ENCODE results near the gene PLD4.
"Not testable (repeated sequence)": the region's sequence is repeated elsewhere in the genome, so short reads cannot be mapped to it uniquely, and the experiment has no call there.

PLD4 gene

DNA sequence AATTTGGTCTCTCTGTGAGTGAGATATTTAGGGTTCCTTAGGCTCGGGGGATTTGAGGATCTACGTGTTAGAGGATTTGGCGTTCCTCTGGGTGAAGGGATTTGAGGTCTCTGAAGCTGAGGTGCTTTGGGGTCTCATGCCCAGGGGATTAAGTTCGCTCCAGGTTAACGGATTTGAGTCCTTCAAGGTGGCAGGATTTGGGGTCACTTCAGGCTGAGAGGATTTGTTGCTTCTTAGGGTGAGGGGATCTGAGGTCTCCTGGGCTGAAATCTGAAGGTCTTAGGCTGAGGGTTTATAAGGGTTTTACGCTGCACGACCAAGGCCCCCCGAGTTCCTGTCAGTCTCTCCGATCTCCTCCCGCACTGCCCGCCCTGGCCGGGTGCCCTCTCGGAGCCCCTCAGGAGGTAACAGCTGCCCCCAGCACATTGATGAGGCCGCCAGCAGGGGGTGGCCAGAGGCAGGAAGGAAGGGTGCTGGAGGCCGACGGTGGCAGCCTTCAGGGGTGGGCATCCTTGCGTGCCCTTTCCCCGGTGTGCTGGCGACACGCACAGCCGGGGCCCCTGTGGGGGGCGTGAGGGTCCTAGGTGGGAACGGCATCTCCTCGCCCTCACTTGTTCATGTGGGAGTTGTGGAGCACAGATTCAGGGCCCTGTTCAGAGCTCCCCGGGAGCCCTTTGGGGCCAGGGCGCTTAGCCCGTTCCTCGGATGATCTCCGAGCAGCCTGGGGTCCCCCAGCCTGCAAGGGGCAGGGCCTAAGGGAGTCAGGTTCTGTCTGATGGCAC, 45.3 kb upstream of the PLD4 start:
- H3K9ac ChIP-seq, result no peak overlapping the region
- H3K27me3 ChIP-seq, result peaks cover 0 to 8% (median 0%) of the 10 kb centered on the region in 11 experiments; a peak in 4 of 22 replicates
- no peak overlapping the region for H3K27ac ChIP-seq
- no peak for TF ChIP-seq Cebpa-rat (IDR thresholded peaks at IDR 0.05)
- no peaks in the 10 kb centered on the region for H3K9me3 ChIP-seq (replicated peaks in 1 of 11)
- peaks cover 0 to 48% (median 29%) of the 10 kb centered on the region in 10 experiments; a peak in 17 of 20 replicates for H3K4me1 ChIP-seq
- H3K4me3 ChIP-seq, result no peak overlapping the region
- peak overlapping the region in 3 of 11 experiments; percentile 6 to 31 (median 21); a peak in 3 of 22 replicates for H3K4me2 ChIP-seq
- peaks cover 0 to 37% (median 0%) of the 10 kb centered on the region in 11 experiments; a peak in 3 of 22 replicates for H3K36me3 ChIP-seq
- peaks cover 0 to 93% (median 7%) of the 10 kb centered on the region in 11 experiments; a peak in 13 of 22 replicates for H4K20me1 ChIP-seq

DNA sequence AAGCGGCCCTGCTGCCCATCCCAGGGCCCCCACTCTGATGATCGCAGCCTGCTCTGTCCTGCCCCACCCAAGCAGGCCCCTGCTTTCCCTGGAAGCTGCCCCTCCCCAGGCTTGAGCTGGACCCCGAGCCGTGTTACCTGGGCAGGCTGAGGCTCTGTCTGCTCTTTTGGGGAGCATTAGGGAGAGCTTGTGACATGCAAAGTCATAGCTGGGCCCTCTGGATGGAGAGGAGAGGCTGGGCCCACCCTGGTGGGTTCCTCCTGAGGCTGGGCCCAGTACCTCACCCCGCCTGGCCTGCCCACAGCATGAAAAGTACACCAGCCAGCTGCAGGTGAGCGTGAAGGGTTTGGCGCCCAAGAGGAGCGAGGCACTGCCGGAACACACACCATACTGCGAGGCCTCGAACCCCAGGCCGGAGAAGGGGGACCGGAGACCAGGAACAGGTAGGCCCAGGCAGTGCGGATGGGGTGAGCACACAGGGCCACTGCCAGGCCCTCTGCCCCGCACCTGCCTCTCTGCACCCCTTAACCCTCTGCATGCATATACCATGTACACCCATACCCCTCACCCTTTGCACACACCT, 44.6 kb upstream of the PLD4 start:
- H3K9me3 ChIP-seq (replicated peaks in 1 of 11), result no peaks in the 10 kb centered on the region
- peak overlapping the region in 2 of 11 experiments; percentile 6 to 21; a peak in 1 of 22 replicates for H3K4me2 ChIP-seq
- H3K4me1 ChIP-seq, result peaks cover 0 to 49% (median 29%) of the 10 kb centered on the region in 10 experiments; a peak in 17 of 20 replicates
- peaks cover 0 to 37% (median 0%) of the 10 kb centered on the region in 11 experiments; a peak in 3 of 22 replicates for H3K36me3 ChIP-seq
- peaks cover 0 to 88% (median 6%) of the 10 kb centered on the region in 11 experiments; a peak in 12 of 22 replicates for H4K20me1 ChIP-seq
- no peak overlapping the region for H3K27ac ChIP-seq
- no peak overlapping the region for H3K9ac ChIP-seq
- peaks cover 0 to 9% (median 2%) of the 10 kb centered on the region in 11 experiments; a peak in 12 of 22 replicates for H3K27me3 ChIP-seq
- no peak for TF ChIP-seq Cebpa-rat (IDR thresholded peaks at IDR 0.05)
- H3K4me3 ChIP-seq, result no peak overlapping the region

DNA sequence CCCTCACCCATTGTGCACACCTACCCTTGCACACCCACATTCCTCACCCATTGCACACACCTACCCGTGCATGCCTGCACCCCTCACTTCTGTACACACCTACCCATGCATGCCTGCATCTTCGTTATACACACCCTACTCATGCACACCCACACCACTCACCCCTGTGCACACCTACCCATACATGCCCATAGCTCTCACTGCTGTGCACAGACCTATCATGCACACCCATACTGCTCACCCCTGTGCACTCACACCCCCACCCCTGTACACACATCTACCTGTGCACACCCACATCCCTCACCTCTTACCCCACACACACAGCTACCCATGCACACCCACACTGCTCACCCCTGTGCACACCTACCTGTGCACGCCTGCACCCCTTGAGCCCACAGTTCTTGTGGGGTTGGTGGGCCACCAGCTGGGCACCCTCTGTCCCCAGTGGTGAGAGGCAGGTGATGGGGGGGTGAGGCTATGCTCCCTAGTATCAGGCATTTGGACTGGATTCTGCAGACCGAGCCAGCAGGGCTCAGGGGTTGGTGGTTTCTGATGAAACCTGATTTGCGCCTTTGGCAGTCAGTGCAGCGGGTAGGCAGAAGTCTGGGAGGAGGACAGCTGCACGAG, 44.0 kb upstream of the PLD4 start:
- Histone ChIP-seq H3K4me3 (no peak overlapping the region), H3K4me1 (peaks cover 0 to 54% (median 29%) of the 10 kb centered on the region in 10 experiments; a peak in 17 of 20 replicates), H3K9ac (no peak overlapping the region), H3K27me3 (peaks cover 0 to 11% (median 6%) of the 10 kb centered on the region in 11 experiments; a peak in 12 of 22 replicates), H3K27ac (no peak overlapping the region), H3K9me3 (replicated peaks in 1 of 11) (no peaks in the 10 kb centered on the region), H3K36me3 (peaks cover 0 to 37% (median 0%) of the 10 kb centered on the region in 11 experiments; a peak in 3 of 22 replicates), H3K4me2 (no peak overlapping the region), H4K20me1 (peaks cover 0 to 88% (median 4%) of the 10 kb centered on the region in 11 experiments; a peak in 11 of 22 replicates)
- no peak for TF ChIP-seq Cebpa-rat (IDR thresholded peaks at IDR 0.05)

DNA sequence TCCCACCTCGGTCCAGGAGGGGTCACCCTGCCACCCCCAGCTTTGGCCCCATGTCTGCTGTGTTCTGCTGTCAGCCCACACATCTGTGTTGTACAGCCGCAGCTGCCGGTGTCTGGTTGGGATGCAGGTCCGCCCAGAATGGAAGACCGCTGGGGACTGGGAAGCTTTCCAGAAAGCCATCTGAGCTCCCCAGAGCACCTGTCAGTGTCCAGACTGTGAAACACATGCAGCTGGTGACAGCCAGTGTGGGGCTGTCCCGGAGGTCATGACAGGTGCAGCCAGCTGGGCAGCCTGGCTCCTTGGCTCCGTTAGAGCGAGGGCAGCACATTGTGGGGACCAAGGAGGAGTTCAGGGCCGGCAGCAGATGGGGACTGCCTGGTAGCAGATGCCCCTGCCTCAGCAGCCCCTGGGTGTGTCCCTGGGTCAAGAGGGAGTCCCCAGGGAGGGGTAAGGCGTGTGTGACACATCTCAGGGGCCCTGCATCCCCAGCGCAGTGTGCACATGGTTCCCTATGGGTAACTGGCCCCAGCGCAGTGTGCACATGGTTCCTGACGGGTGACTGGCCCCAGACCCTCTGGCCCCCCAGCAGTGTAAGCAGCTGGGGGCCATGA, 43.2 kb upstream of the PLD4 start:
- peaks cover 0 to 90% (median 4%) of the 10 kb centered on the region in 11 experiments; a peak in 11 of 22 replicates for H4K20me1 ChIP-seq
- H3K9me3 ChIP-seq (replicated peaks in 1 of 11), result no peaks in the 10 kb centered on the region
- TF ChIP-seq Cebpa-rat (IDR thresholded peaks at IDR 0.05), result no peak
- peaks cover 0 to 54% (median 29%) of the 10 kb centered on the region in 10 experiments; a peak in 17 of 20 replicates for H3K4me1 ChIP-seq
- H3K27ac ChIP-seq, result no peak overlapping the region
- H3K4me3 ChIP-seq, result no peak overlapping the region
- H3K27me3 ChIP-seq, result peaks cover 0 to 13% (median 6%) of the 10 kb centered on the region in 11 experiments; a peak in 12 of 22 replicates
- peaks cover 0 to 43% (median 0%) of the 10 kb centered on the region in 11 experiments; a peak in 4 of 22 replicates for H3K36me3 ChIP-seq
- H3K9ac ChIP-seq, result no peak overlapping the region
- peak overlapping the region in 8 of 11 experiments; percentile 41 to 77 (median 64); a peak in 14 of 22 replicates for H3K4me2 ChIP-seq

DNA sequence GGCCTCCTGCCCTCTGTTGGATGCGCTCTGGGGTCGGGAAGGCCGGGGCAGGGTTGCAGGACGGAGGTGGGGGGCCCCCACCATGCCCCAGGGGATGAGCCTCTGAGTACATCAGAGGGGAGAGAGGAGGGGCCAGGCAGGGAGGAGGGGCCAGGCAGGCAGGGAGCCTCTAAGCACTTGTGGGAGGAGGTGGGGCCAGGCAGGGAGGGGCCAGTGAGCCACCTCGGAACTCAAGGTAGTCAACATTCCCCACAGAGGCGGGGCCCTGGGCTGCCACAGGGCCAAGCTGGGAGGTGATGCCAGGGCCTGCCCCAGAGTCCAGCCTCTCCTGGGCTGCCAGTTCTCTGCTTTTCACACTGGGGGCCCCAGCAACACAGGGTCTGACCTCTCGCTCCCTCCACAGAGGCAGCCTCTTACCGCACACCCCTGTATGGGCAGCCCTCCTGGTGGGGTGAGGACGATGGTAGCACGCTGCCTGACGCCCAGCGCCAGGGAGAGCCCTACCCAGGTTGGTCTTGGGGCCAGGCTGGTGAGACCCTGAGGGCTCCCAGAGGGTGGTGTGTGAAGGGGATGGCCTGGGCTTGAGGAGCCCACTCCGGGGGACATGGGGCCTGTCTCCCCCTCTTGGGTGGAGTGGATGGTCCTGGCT, 42.2 kb upstream of the PLD4 start:
- Histone ChIP-seq H3K4me1 (peaks cover 0 to 47% (median 29%) of the 10 kb centered on the region in 10 experiments; a peak in 17 of 20 replicates), H3K36me3 (peaks cover 0 to 53% (median 0%) of the 10 kb centered on the region in 11 experiments; a peak in 4 of 22 replicates), H3K9ac (peak overlapping the region in 1 of 11 experiments; percentile 22; a peak in 2 of 22 replicates), H4K20me1 (peaks cover 0 to 88% (median 3%) of the 10 kb centered on the region in 11 experiments; a peak in 9 of 22 replicates), H3K4me2 (peak overlapping the region in 9 of 11 experiments; percentile 41 to 77 (median 61); a peak in 18 of 22 replicates), H3K27me3 (peaks cover 0 to 13% (median 6%) of the 10 kb centered on the region in 11 experiments; a peak in 12 of 22 replicates), H3K4me3 (no peak overlapping the region), H3K9me3 (replicated peaks in 1 of 11) (no peaks in the 10 kb centered on the region), H3K27ac (no peak overlapping the region)
- TF ChIP-seq Cebpa-rat (IDR thresholded peaks at IDR 0.05), result no peak

DNA sequence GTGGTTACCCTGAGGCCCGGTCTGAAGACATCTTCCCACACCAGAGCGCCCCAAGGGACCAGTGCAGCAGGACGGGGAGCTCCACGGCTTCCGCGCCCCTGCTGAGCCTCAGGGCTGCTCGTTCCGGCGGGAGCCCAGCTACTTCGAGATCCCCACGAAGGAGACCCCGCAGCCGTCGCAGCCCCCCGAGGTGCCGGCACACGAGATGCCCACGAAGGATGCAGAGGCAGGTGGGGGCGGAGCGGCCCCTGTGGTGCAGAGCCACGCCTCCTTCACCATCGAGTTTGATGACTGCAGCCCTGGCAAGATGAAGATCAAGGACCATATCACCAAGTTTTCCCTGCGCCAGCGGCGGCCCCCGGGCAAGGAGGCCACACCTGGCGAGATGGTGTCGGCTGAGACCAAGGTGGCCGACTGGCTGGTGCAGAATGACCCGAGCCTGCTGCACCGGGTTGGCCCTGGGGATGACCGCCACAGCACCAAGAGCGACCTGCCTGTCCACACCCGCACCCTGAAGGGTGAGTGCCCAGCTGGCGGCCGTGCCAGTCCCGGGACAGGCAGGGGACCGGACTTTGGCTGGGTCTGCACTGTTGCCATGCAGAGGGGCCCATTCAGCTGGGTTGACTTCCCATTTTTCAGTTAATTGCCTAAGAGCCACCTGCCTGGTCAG, 41.6 kb upstream of the PLD4 start:
- H3K9me3 ChIP-seq (replicated peaks in 1 of 11), result no peaks in the 10 kb centered on the region
- peaks cover 0 to 57% (median 0%) of the 10 kb centered on the region in 11 experiments; a peak in 4 of 22 replicates for H3K36me3 ChIP-seq
- H3K9ac ChIP-seq, result peak overlapping the region in 1 of 11 experiments; percentile 22; a peak in 1 of 22 replicates
- no peak overlapping the region for H3K4me3 ChIP-seq
- H3K4me2 ChIP-seq, result peak overlapping the region in 9 of 11 experiments; percentile 41 to 77 (median 61); a peak in 18 of 22 replicates
- H3K27me3 ChIP-seq, result peaks cover 0 to 13% (median 6%) of the 10 kb centered on the region in 11 experiments; a peak in 12 of 22 replicates
- no peak overlapping the region for H3K27ac ChIP-seq
- no peak for TF ChIP-seq Cebpa-rat (IDR thresholded peaks at IDR 0.05)
- peaks cover 0 to 47% (median 29%) of the 10 kb centered on the region in 10 experiments; a peak in 17 of 20 replicates for H3K4me1 ChIP-seq
- peaks cover 0 to 91% (median 3%) of the 10 kb centered on the region in 11 experiments; a peak in 9 of 22 replicates for H4K20me1 ChIP-seq

DNA sequence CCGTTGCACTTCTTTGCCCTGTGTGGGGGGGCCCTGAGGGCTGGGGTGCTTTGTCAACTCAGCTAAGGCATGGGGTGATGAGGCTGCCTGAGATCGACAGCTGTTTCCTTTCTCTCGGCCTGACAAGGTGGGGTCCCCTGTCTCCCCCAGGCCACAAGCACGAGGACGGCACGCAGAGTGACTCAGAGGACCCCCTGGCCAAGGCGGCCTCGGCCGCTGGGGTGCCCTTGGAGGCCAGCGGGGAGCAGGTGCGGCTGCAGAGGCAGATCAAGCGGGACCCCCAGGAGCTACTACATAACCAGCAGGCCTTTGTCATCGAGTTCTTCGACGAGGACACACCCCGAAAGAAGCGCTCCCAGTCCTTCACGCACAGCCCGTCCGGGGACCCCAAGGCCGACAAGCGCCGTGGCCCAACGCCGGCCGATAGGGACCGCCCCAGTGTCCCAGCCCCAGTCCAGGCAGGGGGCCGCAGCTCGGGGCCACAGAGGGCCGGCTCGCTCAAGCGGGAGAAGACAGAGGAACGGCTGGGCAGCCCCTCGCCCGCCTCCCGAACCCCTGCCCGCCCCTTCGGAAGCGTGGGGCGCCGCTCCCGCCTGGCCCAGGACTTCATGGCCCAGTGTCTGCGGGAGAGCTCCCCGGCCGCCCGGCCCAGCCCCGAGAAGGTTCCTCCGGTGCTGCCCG, 40.9 kb upstream of the PLD4 start:
- no peak for TF ChIP-seq Cebpa-rat (IDR thresholded peaks at IDR 0.05)
- peak overlapping the region in 6 of 11 experiments; percentile 56 to 77 (median 68); a peak in 9 of 22 replicates for H3K4me2 ChIP-seq

DNA sequence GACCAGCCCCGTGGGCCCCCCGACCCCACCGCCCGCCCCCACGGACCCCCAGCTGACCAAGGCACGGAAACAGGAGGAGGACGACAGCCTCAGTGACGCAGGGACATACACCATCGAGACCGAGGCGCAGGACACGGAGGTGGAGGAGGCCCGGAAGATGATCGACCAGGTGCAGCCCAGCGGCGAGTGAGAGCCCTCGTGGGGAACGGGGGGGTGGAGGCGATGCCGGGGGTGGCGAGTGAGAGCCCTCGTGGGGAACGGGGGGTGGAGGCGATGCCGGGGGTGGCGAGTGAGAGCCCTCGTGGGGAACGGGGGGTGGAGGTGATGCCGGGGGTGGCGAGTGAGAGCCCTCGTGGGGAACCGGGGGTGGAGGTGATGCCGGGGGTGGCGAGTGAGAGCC, 40.3 kb upstream of the PLD4 start:
- not testable (repeated sequence) for H3K27ac ChIP-seq; H3K4me3 ChIP-seq; H3K9ac ChIP-seq; H3K4me2 ChIP-seq; H3K9me3 ChIP-seq (replicated peaks in 1 of 11)
- H4K20me1 ChIP-seq, result peaks cover 0 to 88% (median 3%) of the 10 kb centered on the region in 11 experiments; a peak in 9 of 22 replicates
- peaks cover 0 to 43% (median 29%) of the 10 kb centered on the region in 10 experiments; a peak in 17 of 20 replicates for H3K4me1 ChIP-seq
- peaks cover 0 to 13% (median 6%) of the 10 kb centered on the region in 11 experiments; a peak in 12 of 22 replicates for H3K27me3 ChIP-seq
- peaks cover 0 to 51% (median 0%) of the 10 kb centered on the region in 11 experiments; a peak in 4 of 22 replicates for H3K36me3 ChIP-seq

More for the DNA sequence above, 40.9 kb upstream of the PLD4 start:
- Histone ChIP-seq H3K4me3 (no peak overlapping the region), H4K20me1 (peaks cover 0 to 88% (median 3%) of the 10 kb centered on the region in 11 experiments; a peak in 9 of 22 replicates), H3K27me3 (peaks cover 0 to 13% (median 6%) of the 10 kb centered on the region in 11 experiments; a peak in 12 of 22 replicates), H3K27ac (no peak overlapping the region), H3K9me3 (replicated peaks in 1 of 11) (no peaks in the 10 kb centered on the region), H3K36me3 (peaks cover 0 to 51% (median 0%) of the 10 kb centered on the region in 11 experiments; a peak in 4 of 22 replicates), H3K9ac (no peak overlapping the region), H3K4me1 (peaks cover 0 to 46% (median 29%) of the 10 kb centered on the region in 10 experiments; a peak in 17 of 20 replicates)

Measured in BLaER1 treated with 17β-estradiol and CSF1 and Interleukin-3, amounts not matched to agents 10 nM and 100 nM (cell line).